Activated naive CD8-positive, alpha-beta T cell treated with anti-CD3 and anti-CD28 coated beads for 36 hours (primary cell): Measurements from ENCODE around the gene CA6. TPM values are rescaled to one million over a fixed set of nuclear protein-coding genes. Genes with fewer than 3 reads are reported as not detected.
"Not testable (repeated sequence)": the region's sequence is repeated elsewhere in the genome, so short reads cannot be mapped to it uniquely, and the experiment has no call there.

Experiments used
- DNase-seq: peaks from one replicate; pipeline ENCODE4 v3.0.0; 2021
- H3K27ac Mint-ChIP-seq: one replicate; pipeline ENCODE4 v1.8.0; 2022; ENCODE audit warnings: mild to moderate bottlenecking, moderate library complexity, mixed read lengths
- H3K27me3 Mint-ChIP-seq: one replicate; pipeline ENCODE4 v1.8.0; 2022; ENCODE audit warnings: mild to moderate bottlenecking, mixed read lengths
- H3K36me3 Mint-ChIP-seq: one replicate; pipeline ENCODE4 v1.8.0; 2021; ENCODE audit warnings: mild to moderate bottlenecking, mixed read lengths
- H3K4me1 Mint-ChIP-seq: one replicate; pipeline ENCODE4 v1.8.0; 2021; ENCODE audit warnings: mixed read lengths
- H3K4me3 Mint-ChIP-seq: one replicate; pipeline ENCODE4 v1.8.0; 2022; ENCODE audit warnings: mild to moderate bottlenecking, moderate library complexity, mixed read lengths
- H3K9me3 Mint-ChIP-seq: one replicate; pipeline ENCODE4 v1.8.0; 2022; ENCODE audit warnings: mixed read lengths
- total RNA-seq, 2 experiments: library from RNA; stranded (reverse); gene quantifications; one replicate each; pipeline ENCODE4 v1.2.3, GENCODE V29; 2021

CA6 gene
- 10 to 100 TPM; 12.3 to 13.7 TPM for total RNA-seq

- H3K9me3 Mint-ChIP-seq: peaks cover 1% of the 10 kb centered on the region
- no peak for DNase-seq
- H3K27me3 Mint-ChIP-seq: no peaks in the 10 kb centered on the region
- H3K4me1 Mint-ChIP-seq: peaks cover 83% of the 10 kb centered on the region
- H3K4me3 Mint-ChIP-seq: peak within 1 kb of the TSS; percentile 71
- peaks cover 47% of the 10 kb centered on the region for H3K36me3 Mint-ChIP-seq
- H3K27ac Mint-ChIP-seq: peak within 1 kb of the TSS; percentile 98
These were observed at the start of gene CA6 for GRCh38 chr1:8945568-8945967. Gene CA6, plus strand, starts transcription at chr1:8945868. Its CDS starts 19 bp downstream, at chr1:8945887.

- not testable (repeated sequence) for H3K27me3 Mint-ChIP-seq, H3K27ac Mint-ChIP-seq, H3K4me3 Mint-ChIP-seq, H3K9me3 Mint-ChIP-seq, DNase-seq
- peaks cover 17% of the 10 kb centered on the region for H3K36me3 Mint-ChIP-seq
- peaks cover 32% of the 10 kb centered on the region for H3K4me1 Mint-ChIP-seq
These were observed 48.9 kb upstream of the CA6 start for GRCh38 chr1:8896775-8897174.

- DNase-seq, H3K4me3 Mint-ChIP-seq, H3K27ac Mint-ChIP-seq, H3K9me3 Mint-ChIP-seq, H3K27me3 Mint-ChIP-seq: not testable (repeated sequence)
- peaks cover 36% of the 10 kb centered on the region for H3K4me1 Mint-ChIP-seq
- H3K36me3 Mint-ChIP-seq: peaks cover 20% of the 10 kb centered on the region
These were observed 48.2 kb upstream of the CA6 start for GRCh38 chr1:8897505-8897904.

- not testable (repeated sequence) for DNase-seq, H3K27me3 Mint-ChIP-seq, H3K4me3 Mint-ChIP-seq, H3K9me3 Mint-ChIP-seq
- peaks cover 42% of the 10 kb centered on the region for H3K4me1 Mint-ChIP-seq
- peaks cover 23% of the 10 kb centered on the region for H3K36me3 Mint-ChIP-seq
- peak overlapping the region; percentile 98 for H3K27ac Mint-ChIP-seq
These were observed 47.2 kb upstream of the CA6 start for GRCh38 chr1:8898418-8898817.

GRCh38 chr1:8899046-8899445 lies 46.6 kb upstream of the CA6 start:
- Mint-ChIP-seq H3K27ac (peak overlapping the region; percentile 98), H3K4me3 (no peak overlapping the region), H3K4me1 (peaks cover 45% of the 10 kb centered on the region)

GRCh38 chr1:8900684-8901083 lies 45.0 kb upstream of the CA6 start:
- peak overlapping the region; percentile 98 for H3K27ac Mint-ChIP-seq
- H3K4me1 Mint-ChIP-seq: peaks cover 49% of the 10 kb centered on the region
- not testable (repeated sequence) for H3K9me3 Mint-ChIP-seq, DNase-seq, H3K27me3 Mint-ChIP-seq, H3K4me3 Mint-ChIP-seq
- peaks cover 28% of the 10 kb centered on the region for H3K36me3 Mint-ChIP-seq

More at GRCh38 chr1:8899046-8899445, 46.6 kb upstream of the CA6 start:
- H3K36me3 Mint-ChIP-seq: peaks cover 23% of the 10 kb centered on the region
- no peak for DNase-seq
- peaks cover 7% of the 10 kb centered on the region for H3K9me3 Mint-ChIP-seq
- no peaks in the 10 kb centered on the region for H3K27me3 Mint-ChIP-seq

GRCh38 chr1:8902765-8903164 lies 42.9 kb upstream of the CA6 start:
- H3K27me3 Mint-ChIP-seq: no peaks in the 10 kb centered on the region
- peaks cover 54% of the 10 kb centered on the region for H3K4me1 Mint-ChIP-seq
- no peak overlapping the region for H3K4me3 Mint-ChIP-seq
- no peak for DNase-seq
- peak overlapping the region; percentile 71 for H3K27ac Mint-ChIP-seq
- peaks cover 41% of the 10 kb centered on the region for H3K36me3 Mint-ChIP-seq
- H3K9me3 Mint-ChIP-seq: peaks cover 7% of the 10 kb centered on the region

- peaks cover 56% of the 10 kb centered on the region for H3K4me1 Mint-ChIP-seq
- peak overlapping the region; percentile 39 for H3K27ac Mint-ChIP-seq
- no peak overlapping the region for H3K4me3 Mint-ChIP-seq
- no peaks in the 10 kb centered on the region for H3K27me3 Mint-ChIP-seq
- peaks cover 42% of the 10 kb centered on the region for H3K36me3 Mint-ChIP-seq
- DNase-seq: no peak
- H3K9me3 Mint-ChIP-seq: peaks cover 5% of the 10 kb centered on the region
These were observed 42.3 kb upstream of the CA6 start for GRCh38 chr1:8903410-8903809.

GRCh38 chr1:8903908-8904650 lies 41.6 kb upstream of the CA6 start:
- peaks cover 40% of the 10 kb centered on the region for H3K36me3 Mint-ChIP-seq

GRCh38 chr1:8905582-8906191 lies 40.0 kb upstream of the CA6 start:
- Mint-ChIP-seq H3K9me3 (no peaks in the 10 kb centered on the region), H3K27ac (peak overlapping the region; percentile 79), H3K27me3 (no peaks in the 10 kb centered on the region), H3K4me1 (peaks cover 42% of the 10 kb centered on the region), H3K4me3 (no peak overlapping the region), H3K36me3 (peaks cover 39% of the 10 kb centered on the region)
- DNase-seq: no peak

More at GRCh38 chr1:8903908-8904650, 41.6 kb upstream of the CA6 start:
- DNase-seq: no peak
- Mint-ChIP-seq H3K9me3 (no peaks in the 10 kb centered on the region), H3K4me1 (peaks cover 51% of the 10 kb centered on the region), H3K4me3 (no peak overlapping the region), H3K27me3 (no peaks in the 10 kb centered on the region), H3K27ac (peak overlapping the region; percentile 44)

- Mint-ChIP-seq H3K4me1 (peaks cover 38% of the 10 kb centered on the region), H3K9me3 (peaks cover 5% of the 10 kb centered on the region), H3K36me3 (peaks cover 42% of the 10 kb centered on the region), H3K27ac (peak overlapping the region; percentile 65), H3K4me3 (no peak overlapping the region), H3K27me3 (no peaks in the 10 kb centered on the region)
- no peak for DNase-seq
These were observed 37.1 kb upstream of the CA6 start for GRCh38 chr1:8908388-8909151.

- Mint-ChIP-seq H3K27me3 (no peaks in the 10 kb centered on the region), H3K4me1 (peaks cover 40% of the 10 kb centered on the region), H3K4me3 (no peak overlapping the region), H3K9me3 (peaks cover 5% of the 10 kb centered on the region), H3K27ac (peak overlapping the region; percentile 59), H3K36me3 (peaks cover 53% of the 10 kb centered on the region)
- DNase-seq: no peak
These were observed 35.3 kb upstream of the CA6 start for GRCh38 chr1:8910331-8910730.

- H3K4me1 Mint-ChIP-seq: peaks cover 40% of the 10 kb centered on the region
- no peak for DNase-seq
- H3K9me3 Mint-ChIP-seq: peaks cover 5% of the 10 kb centered on the region
- peaks cover 53% of the 10 kb centered on the region for H3K36me3 Mint-ChIP-seq
- H3K4me3 Mint-ChIP-seq: no peak overlapping the region
- no peaks in the 10 kb centered on the region for H3K27me3 Mint-ChIP-seq
- H3K27ac Mint-ChIP-seq: peak overlapping the region; percentile 79
These were observed 34.8 kb upstream of the CA6 start for GRCh38 chr1:8910914-8911313.

GRCh38 chr1:8911416-8912309 lies 34.0 kb upstream of the CA6 start:
- Mint-ChIP-seq H3K36me3 (peaks cover 56% of the 10 kb centered on the region), H3K27ac (peak overlapping the region; percentile 79)
- DNase-seq: no peak

More at GRCh38 chr1:8911416-8912309, 34.0 kb upstream of the CA6 start:
- Mint-ChIP-seq H3K4me1 (peaks cover 40% of the 10 kb centered on the region), H3K4me3 (no peak overlapping the region), H3K9me3 (peaks cover 5% of the 10 kb centered on the region), H3K27me3 (no peaks in the 10 kb centered on the region)
